GM18870 (cell line): ENCODE data around the gene EEPD1.
A peak's percentile ranks its signal among the peaks of the same experiment; 100 is the strongest.

Experiments used
- ATAC-seq: cut with Tn5 transposase; IDR thresholded peaks from one replicate; pipeline ENCODE4 v1.9.1; 2021; ENCODE audit warnings: moderate library complexity; ENCODE audit not compliant: unreplicated experiment

EEPD1 gene

DNA sequence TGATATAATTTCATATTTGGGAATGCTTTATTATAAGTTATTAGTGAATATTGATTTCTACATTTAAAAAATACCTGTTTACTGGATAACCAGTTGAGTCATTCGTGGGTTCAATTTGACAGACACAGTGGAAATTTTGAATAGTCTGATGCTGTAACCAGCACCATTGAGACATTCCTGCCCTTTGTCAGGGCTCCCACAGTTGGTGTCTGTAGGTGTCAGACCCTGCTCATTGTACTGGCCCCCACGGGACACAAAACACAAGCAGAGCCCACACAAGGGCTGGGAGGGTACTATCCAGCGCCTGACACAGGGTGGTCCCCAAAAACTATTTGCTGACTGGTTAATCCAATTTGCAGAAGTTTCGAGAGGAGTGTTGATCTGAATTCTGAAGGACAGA lies 35.9 kb downstream of the EEPD1 start:
- no peak for ATAC-seq

- no peak for ATAC-seq
These were observed 37.6 kb downstream of the EEPD1 start for GRCh38 chr7:36190447-36191291.

- ATAC-seq = peak; percentile 11
These were observed 38.4 kb downstream of the EEPD1 start for GRCh38 chr7:36191292-36191920.

- ATAC-seq = peak; percentile 65
These were observed 39.2 kb downstream of the EEPD1 start for GRCh38 chr7:36192053-36192824.

DNA sequence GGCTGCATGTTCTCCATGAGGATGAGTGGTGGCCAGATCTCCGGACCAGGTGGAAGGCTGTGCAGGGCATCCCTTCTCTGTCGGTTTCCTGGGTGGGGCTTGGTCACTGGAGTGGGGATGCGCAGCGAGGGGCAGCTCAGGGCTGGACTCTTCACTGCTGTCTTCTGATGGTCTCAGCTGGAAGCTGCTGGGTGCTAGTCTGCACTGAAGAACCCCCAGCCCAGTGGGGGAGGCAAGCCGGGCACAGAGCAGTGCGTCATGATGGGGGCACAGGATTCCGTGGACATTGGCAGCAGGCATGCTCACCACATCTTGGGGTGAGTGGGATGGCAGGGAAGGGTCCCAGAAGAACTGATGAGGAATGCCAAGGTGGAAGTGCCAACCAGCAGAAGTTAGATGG lies 39.8 kb downstream of the EEPD1 start:
- ATAC-seq = no peak

GRCh38 chr7:36198854-36199266 lies 45.8 kb downstream of the EEPD1 start:
- ATAC-seq = no peak

DNA sequence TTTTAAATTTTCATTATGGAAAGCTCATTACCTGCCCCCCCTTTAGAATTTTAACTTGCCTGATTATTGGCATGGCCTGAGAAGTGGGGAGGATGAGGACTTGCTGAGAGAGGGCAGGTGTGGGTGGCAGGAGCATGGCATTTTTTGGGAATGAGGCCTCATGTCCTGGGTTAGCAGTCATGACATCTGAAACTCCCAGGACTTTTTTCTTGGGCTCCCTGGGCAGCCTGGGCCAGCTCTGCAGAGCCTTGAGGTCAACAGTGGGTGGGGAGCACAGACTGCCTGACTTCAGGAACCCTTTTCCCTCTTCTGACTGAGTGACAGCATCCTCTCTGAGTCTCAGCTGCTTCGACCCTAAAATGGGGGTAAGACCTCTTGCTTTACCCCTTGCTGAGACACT lies 46.3 kb downstream of the EEPD1 start:
- no peak for ATAC-seq

DNA sequence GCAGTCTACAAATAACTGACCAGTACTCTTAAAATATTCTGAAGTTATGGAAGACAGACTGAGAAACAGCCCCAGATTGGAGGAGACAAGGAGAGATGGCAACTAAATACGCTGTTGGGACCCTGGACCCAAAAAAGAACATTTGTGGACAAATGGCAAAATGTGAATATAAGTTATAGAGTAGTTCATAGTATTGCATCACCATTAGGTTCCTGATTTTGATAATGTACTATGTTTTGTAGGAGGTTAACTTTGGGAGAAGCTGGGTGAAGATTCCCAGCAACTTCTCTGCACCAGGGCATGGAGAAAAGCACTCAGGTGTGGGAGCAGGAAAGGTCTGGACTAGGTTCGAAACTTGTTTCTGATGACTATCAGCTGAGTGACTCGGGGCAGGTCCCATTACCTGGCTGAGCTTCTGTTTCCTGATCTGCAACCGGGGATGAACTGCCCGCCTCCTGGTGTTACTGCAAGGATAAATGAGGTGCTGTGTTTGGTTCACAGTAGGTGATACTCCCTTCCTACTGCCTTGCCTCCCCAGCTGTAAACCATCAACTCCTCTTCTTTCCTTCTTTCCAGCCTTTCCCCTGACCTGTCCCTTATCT lies 48.2 kb downstream of the EEPD1 start:
- ATAC-seq = no peak

DNA sequence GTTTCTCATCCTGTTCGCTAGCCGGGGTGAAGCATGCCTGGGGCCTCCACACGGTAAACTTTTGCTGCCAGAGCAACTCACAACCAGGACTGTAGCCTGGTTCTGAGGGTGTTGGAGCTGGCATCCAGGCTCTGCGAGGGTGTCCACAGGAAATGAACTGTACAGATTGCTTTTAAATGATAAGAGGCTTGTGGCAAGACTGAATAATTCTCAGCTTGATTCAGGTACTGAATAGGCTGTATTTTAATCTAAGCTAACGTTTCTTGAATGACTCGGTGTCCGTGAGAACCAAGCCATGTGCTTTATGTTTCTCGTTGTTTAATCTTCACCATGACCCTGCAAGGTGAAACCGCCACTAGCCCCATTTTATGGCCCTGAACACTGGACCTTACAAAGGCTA lies 49.3 kb downstream of the EEPD1 start:
- ATAC-seq = no peak

DNA sequence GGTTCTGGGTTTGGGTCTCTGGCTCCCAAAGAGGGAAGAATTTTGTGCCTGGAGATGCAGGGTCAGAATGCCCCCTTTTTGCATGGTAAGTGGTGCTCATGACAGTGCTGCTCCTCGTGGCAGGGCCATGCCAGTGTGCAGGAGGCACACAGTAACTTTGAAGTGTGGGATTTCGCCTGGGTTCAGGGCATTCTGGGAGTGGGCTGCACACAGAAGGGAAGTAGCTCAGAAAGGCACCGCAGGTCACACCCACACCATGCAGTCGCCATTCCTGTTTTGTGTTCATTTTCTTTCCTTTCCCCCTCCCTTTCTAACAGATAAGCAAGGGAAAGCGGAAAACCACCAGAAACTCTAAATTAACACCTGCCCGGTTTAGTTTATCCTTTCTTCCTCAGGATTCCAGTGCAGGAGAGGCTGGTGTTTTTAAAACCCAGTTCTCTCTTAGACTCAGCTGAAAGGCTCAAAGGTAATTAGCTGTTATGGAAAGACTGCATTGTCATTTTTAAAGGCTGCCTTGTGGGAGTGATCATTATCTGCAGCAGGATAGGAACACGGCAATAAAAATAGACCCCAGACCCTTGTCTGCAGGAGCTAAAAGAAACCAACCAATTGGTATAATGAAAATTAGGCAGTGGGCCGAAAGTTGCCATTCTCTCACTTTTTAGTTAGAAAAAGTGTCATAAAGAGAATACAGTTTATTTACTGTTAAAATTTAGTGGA lies 50.2 kb downstream of the EEPD1 start:
- no peak for ATAC-seq

- ATAC-seq = no peak
These were observed 51.1 kb downstream of the EEPD1 start for GRCh38 chr7:36204044-36204663.

DNA sequence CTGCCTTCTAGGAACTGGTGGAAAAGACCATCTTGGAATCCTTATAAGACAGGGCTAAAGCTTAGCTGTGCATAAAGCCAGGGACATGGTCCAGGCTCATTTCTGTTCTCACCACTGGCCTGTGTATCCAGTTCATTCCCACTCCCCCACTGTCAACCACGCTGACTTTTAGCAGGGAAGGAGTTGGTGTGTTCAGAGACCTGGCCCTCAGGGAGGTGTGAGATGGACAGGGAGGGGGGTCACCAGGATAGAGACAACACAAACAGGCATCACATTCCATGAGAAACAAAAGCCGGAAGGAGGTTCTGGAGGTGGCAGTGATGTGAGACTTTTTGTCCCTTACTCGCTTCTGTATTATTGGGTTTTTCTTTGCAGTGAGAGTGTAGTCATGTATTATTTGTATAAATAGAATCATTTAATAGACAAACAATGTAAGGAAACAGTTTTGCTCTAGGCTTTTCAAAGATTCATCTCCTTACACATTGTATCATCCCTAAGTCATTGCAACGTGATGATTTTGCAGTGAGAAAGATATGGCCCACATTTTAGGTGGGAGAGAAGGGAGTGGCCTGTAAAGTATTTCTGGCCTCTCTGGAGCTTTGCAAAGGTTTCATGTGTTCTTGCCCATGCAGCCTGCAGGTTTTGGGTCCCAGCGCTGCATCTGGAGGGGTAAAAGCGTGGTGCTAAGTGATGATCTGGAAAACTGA lies 52.0 kb downstream of the EEPD1 start:
- no peak for ATAC-seq

DNA sequence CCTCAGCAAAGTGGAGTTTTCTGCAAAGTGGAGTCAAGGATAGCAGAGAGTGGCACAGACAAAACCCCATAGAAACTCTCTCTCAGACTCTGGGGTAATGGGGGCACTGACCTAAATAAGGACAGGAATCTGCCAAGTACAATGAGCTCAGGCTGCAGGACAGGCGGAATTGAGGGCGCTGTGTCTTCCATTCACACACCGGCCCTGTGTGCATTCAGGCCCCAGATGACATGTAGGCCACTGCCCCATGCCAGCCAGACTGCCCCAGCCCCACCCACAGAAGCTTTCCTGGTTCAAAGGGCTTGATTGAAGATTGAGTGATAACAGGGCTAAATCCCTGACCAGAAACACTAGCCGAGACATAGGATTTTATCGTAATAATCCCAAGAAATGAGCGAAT lies 52.7 kb downstream of the EEPD1 start:
- no peak for ATAC-seq

- ATAC-seq = no peak
These were observed 54.6 kb downstream of the EEPD1 start for GRCh38 chr7:36207451-36208291.

- ATAC-seq = no peak
These were observed 55.4 kb downstream of the EEPD1 start for GRCh38 chr7:36208426-36208825.

DNA sequence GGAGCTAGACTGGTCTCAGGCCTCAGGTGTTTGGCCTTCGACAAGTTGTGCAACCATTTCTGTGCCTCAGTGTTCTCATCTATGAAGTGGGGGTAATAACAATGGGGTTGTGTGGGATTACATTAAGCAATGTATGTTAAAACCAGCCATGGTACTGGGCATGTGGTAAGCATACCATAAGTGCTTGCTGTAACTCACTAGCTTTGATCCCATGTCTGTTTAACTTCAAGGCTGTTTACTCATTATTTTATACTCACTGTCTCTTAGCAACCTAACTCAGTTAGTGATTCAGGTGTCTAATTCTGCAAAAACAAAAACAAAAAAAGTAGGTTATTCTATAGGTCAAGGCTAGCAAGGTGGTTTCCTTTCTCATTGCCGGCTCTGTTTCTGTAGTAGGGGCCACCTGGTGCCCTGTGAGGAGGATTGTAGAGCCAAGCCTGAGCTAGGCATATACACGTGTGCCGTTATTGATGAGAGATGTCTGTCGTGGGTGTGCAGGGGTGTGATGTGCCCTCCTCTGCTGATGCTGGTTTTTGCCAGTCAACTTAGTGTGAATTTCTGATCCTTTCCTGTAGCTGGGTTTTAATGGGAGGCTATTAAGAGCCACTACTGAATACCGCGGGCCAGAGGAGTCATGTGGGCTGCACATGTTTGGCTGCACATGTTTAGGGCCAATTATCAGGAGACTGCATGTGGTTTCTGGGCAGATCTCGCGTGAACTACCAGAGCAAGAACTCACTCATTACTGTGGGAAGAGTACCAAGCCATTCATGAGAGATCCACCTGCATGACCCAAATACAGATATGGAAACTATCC lies 56.2 kb downstream of the EEPD1 start:
- no peak for ATAC-seq

DNA sequence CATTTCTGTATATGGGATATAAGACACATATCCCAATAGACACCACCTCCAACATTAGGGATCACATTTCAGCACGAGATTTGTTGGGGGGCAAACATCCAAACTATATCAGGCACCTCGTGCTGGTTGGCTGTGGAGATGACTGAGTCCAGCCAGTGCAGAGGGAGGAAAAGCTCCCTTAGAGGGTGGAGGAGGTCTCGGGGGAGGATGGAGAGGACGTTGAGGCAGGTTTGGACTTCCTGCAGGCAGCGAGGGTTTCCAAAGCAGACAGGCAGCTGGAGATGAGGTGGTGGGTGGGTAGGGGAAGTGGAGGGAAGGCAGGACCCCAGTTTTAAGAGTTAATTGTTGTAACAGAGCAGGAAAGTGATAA lies 56.7 kb downstream of the EEPD1 start:
- ATAC-seq = no peak
